Trophoblast cell (in vitro differentiated cells and primary cell): ENCODE results near the gene BTC.

Source experiments
- DNase-seq, 2 donors: peaks; one replicate each; pipeline ENCODE4 v3.0.0-alpha.2; 2016
- H2AFZ ChIP-seq: 2 replicates; pipeline ENCODE4 v1.6.1; 2013; ENCODE audit warnings: low read length, moderate library complexity, mild to moderate bottlenecking; ENCODE audit not compliant: insufficient read depth, poor library complexity
- H2AK5ac ChIP-seq: 2 replicates; pipeline ENCODE4 v1.6.1; 2013; ENCODE audit warnings: mild to moderate bottlenecking, low read length
- H2BK120ac ChIP-seq: 2 replicates; pipeline ENCODE4 v1.6.1; 2013; ENCODE audit warnings: low read length, mild to moderate bottlenecking, moderate library complexity; ENCODE audit not compliant: insufficient read depth, poor library complexity
- H2BK12ac ChIP-seq: 2 replicates; pipeline ENCODE4 v1.6.1; 2013; ENCODE audit warnings: mild to moderate bottlenecking, low read length, moderate library complexity
- H2BK5ac ChIP-seq: 2 replicates; pipeline ENCODE4 v1.6.1; 2013; ENCODE audit warnings: low read length, low read depth, moderate library complexity, mild to moderate bottlenecking; ENCODE audit not compliant: poor library complexity
- H3K14ac ChIP-seq: 2 replicates; pipeline ENCODE4 v1.6.1; 2013; ENCODE audit warnings: mild to moderate bottlenecking, low read length
- H3K18ac ChIP-seq: 2 replicates; pipeline ENCODE4 v1.6.1; 2013; ENCODE audit warnings: mild to moderate bottlenecking, low read length
- H3K23ac ChIP-seq: 2 replicates; pipeline ENCODE4 v1.6.1; 2013; ENCODE audit warnings: low read length
- H3K27ac ChIP-seq: 2 replicates; pipeline ENCODE4 v1.5.1; 2013; ENCODE audit warnings: low read depth, mild to moderate bottlenecking, inconsistent platforms, low read length, moderate library complexity
- H3K27me3 ChIP-seq: 2 replicates; pipeline ENCODE4 v1.6.1; 2013; ENCODE audit warnings: inconsistent platforms, mild to moderate bottlenecking, low read length, moderate library complexity; ENCODE audit not compliant: insufficient read depth
- H3K36me3 ChIP-seq, 2 experiments: 1 replicate in 1 of 2; 2 replicates in 1 of 2; pipeline ENCODE4 v1.6.1; 2013; ENCODE audit warnings: low read length in 2 of 2, mild to moderate bottlenecking in 2 of 2, moderate library complexity in 1 of 2; ENCODE audit not compliant: insufficient read depth in 2 of 2, control insufficient read depth in 1 of 2
- H3K4ac ChIP-seq: 2 replicates; pipeline ENCODE4 v1.6.1; 2013; ENCODE audit warnings: low read depth, mild to moderate bottlenecking, low read length, moderate library complexity
- H3K4me1 ChIP-seq, 2 experiments: 1 replicate in 1 of 2; 2 replicates in 1 of 2; pipeline ENCODE4 v1.6.1; 2013; ENCODE audit warnings: low read length in 2 of 2, mild to moderate bottlenecking in 2 of 2, moderate library complexity in 1 of 2; ENCODE audit not compliant: insufficient read depth in 2 of 2, control insufficient read depth in 1 of 2
- H3K4me2 ChIP-seq: 2 replicates; pipeline ENCODE4 v1.6.1; 2013; ENCODE audit warnings: inconsistent platforms, mild to moderate bottlenecking, low read length, moderate library complexity
- H3K4me3 ChIP-seq: 2 replicates; pipeline ENCODE4 v1.5.1; 2013; ENCODE audit warnings: mild to moderate bottlenecking, low read depth, low read length, inconsistent platforms
- H3K79me1 ChIP-seq: one replicate; pipeline ENCODE4 v1.6.1; 2013; ENCODE audit warnings: low read length
- H3K79me2 ChIP-seq: 2 replicates; pipeline ENCODE4 v1.6.1; 2013; ENCODE audit warnings: low read length, mild to moderate bottlenecking; ENCODE audit not compliant: control insufficient read depth, insufficient read depth, poor library complexity
- H3K9ac ChIP-seq: 2 replicates; pipeline ENCODE4 v1.6.1; 2013; ENCODE audit warnings: mild to moderate bottlenecking, low read length
- H3K9me3 ChIP-seq: 2 replicates; pipeline ENCODE4 v1.6.1; 2013; ENCODE audit warnings: low read depth, mild to moderate bottlenecking, control low read depth, inconsistent platforms, low read length; ENCODE audit not compliant: insufficient read depth
- H4K12ac ChIP-seq: 2 replicates; pipeline ENCODE4 v1.6.1; 2013; ENCODE audit warnings: low read depth, mild to moderate bottlenecking, low read length, moderate library complexity
- H4K8ac ChIP-seq: 2 replicates; pipeline ENCODE4 v1.6.1; 2013; ENCODE audit warnings: low read depth, mild to moderate bottlenecking, low read length, moderate library complexity
- H4K91ac ChIP-seq: one replicate; pipeline ENCODE4 v1.6.1; 2013; ENCODE audit warnings: low read depth, mild to moderate bottlenecking, low read length, moderate library complexity
- WGBS: extraction: QIAGEN DNeasy Blood & Tissue Kit; methylation state at CpG from one replicate; pipeline ENCODE4 v1.1.7; 2013; ENCODE audit warnings: missing lambda C conversion rate; ENCODE audit not compliant: insufficient read length, insufficient coverage; ENCODE audit errors: extremely low coverage; 5-methylcytosine and 5-hydroxymethylcytosine counted together

Gene BTC

GRCh38 chr4:74805601-74806000 lies 11.3 kb upstream of the BTC start:
- H3K79me2 ChIP-seq = no peaks in the 10 kb centered on the region
- no peaks in the 10 kb centered on the region for H3K9me3 ChIP-seq
- H4K12ac ChIP-seq = no peak overlapping the region
- H3K4me3 ChIP-seq = no peak overlapping the region
- H3K4me2 ChIP-seq = no peak overlapping the region
- H4K91ac ChIP-seq = no peak overlapping the region
- no peaks in the 10 kb centered on the region for H3K27me3 ChIP-seq
- H4K8ac ChIP-seq = no peak overlapping the region
- H3K4ac ChIP-seq = no peak overlapping the region
- H3K23ac ChIP-seq = no peak overlapping the region
- WGBS = no CpG with 5 or more reads among the region's 2 CpGs
- no peak overlapping the region for H2BK12ac ChIP-seq
- H3K9ac ChIP-seq = no peak overlapping the region
- no peak overlapping the region for H2BK120ac ChIP-seq
- no peak overlapping the region for H2AFZ ChIP-seq
- no peak overlapping the region for H3K18ac ChIP-seq
- no peaks in the 10 kb centered on the region for H3K79me1 ChIP-seq
- no peak overlapping the region for H2AK5ac ChIP-seq
- H2BK5ac ChIP-seq = no peak overlapping the region
- peak in 1 of 2 donors; percentile 28 for DNase-seq
- H3K14ac ChIP-seq = no peak overlapping the region
- H3K4me1 ChIP-seq = no peaks in the 10 kb centered on the region
- no peak overlapping the region for H3K27ac ChIP-seq
- no peaks in the 10 kb centered on the region for H3K36me3 ChIP-seq

GRCh38 chr4:74800310-74800709 lies 6.0 kb upstream of the BTC start:
- H3K9me3 ChIP-seq = no peaks in the 10 kb centered on the region
- H3K36me3 ChIP-seq = no peaks in the 10 kb centered on the region
- H3K27me3 ChIP-seq = no peaks in the 10 kb centered on the region
- no peak overlapping the region for H3K14ac ChIP-seq
- H3K4me3 ChIP-seq = no peak overlapping the region
- H2BK12ac ChIP-seq = no peak overlapping the region
- no peaks in the 10 kb centered on the region for H3K79me1 ChIP-seq
- H2BK120ac ChIP-seq = no peak overlapping the region
- H2AK5ac ChIP-seq = no peak overlapping the region
- H3K23ac ChIP-seq = no peak overlapping the region
- H2AFZ ChIP-seq = no peak overlapping the region
- no peaks in the 10 kb centered on the region for H3K4me1 ChIP-seq
- H3K9ac ChIP-seq = no peak overlapping the region
- H3K4ac ChIP-seq = no peak overlapping the region
- H3K18ac ChIP-seq = no peak overlapping the region
- H2BK5ac ChIP-seq = no peak overlapping the region
- H4K8ac ChIP-seq = no peak overlapping the region
- H3K27ac ChIP-seq = no peak overlapping the region
- no peak overlapping the region for H4K12ac ChIP-seq
- H4K91ac ChIP-seq = no peak overlapping the region
- H3K79me2 ChIP-seq = no peaks in the 10 kb centered on the region
- H3K4me2 ChIP-seq = no peak overlapping the region
- no peak for DNase-seq
- WGBS = no CpG with 5 or more reads among the region's 3 CpGs

GRCh38 chr4:74796631-74797030 lies 2.3 kb upstream of the BTC start:
- H2BK120ac ChIP-seq = no peak overlapping the region
- no peaks in the 10 kb centered on the region for H3K79me1 ChIP-seq
- no peak overlapping the region for H3K4me2 ChIP-seq
- H3K4me3 ChIP-seq = no peak overlapping the region
- H2AK5ac ChIP-seq = no peak overlapping the region
- no peak overlapping the region for H3K27ac ChIP-seq
- no peaks in the 10 kb centered on the region for H3K36me3 ChIP-seq
- no peak overlapping the region for H3K9ac ChIP-seq
- H4K91ac ChIP-seq = no peak overlapping the region
- WGBS = no CpG with 5 or more reads among the region's 4 CpGs
- peaks cover 10% of the 10 kb centered on the region in 2 experiments for H3K4me1 ChIP-seq
- no peak overlapping the region for H2BK5ac ChIP-seq
- H3K9me3 ChIP-seq = no peaks in the 10 kb centered on the region
- H2AFZ ChIP-seq = no peak overlapping the region
- no peak overlapping the region for H3K4ac ChIP-seq
- no peak overlapping the region for H3K18ac ChIP-seq
- H4K12ac ChIP-seq = no peak overlapping the region
- no peak overlapping the region for H4K8ac ChIP-seq
- no peaks in the 10 kb centered on the region for H3K79me2 ChIP-seq
- H3K23ac ChIP-seq = no peak overlapping the region
- H3K27me3 ChIP-seq = no peaks in the 10 kb centered on the region
- H2BK12ac ChIP-seq = no peak overlapping the region
- DNase-seq = no peak
- no peak overlapping the region for H3K14ac ChIP-seq

GRCh38 chr4:74793757-74794381 lies 454 bp downstream of the BTC start:
- Histone ChIP-seq H3K36me3 (no peaks in the 10 kb centered on the region), H3K4me1 (peaks cover 10% of the 10 kb centered on the region in 2 experiments), H2AFZ (peak overlapping the region; percentile 56), H3K9ac (no peak overlapping the region), H4K8ac (peak overlapping the region; percentile 51), H3K4me2 (peak overlapping the region; percentile 83), H3K14ac (peak overlapping the region; percentile 30), H3K79me1 (no peaks in the 10 kb centered on the region), H3K27ac (no peak overlapping the region), H3K9me3 (no peaks in the 10 kb centered on the region), H3K23ac (no peak overlapping the region), H3K27me3 (no peaks in the 10 kb centered on the region), H2BK120ac (no peak overlapping the region), H3K18ac (no peak overlapping the region), H3K4ac (no peak overlapping the region), H3K79me2 (no peaks in the 10 kb centered on the region), H4K91ac (no peak overlapping the region), H3K4me3 (peak overlapping the region; percentile 49), H4K12ac (no peak overlapping the region), H2BK12ac (no peak overlapping the region), H2AK5ac (no peak overlapping the region), H2BK5ac (no peak overlapping the region)
- DNase-seq = peak; percentile 7 to 25
- no CpG with 5 or more reads among the region's 42 CpGs for WGBS
